Measurements from ENCODE around the gene CDH3.

DNA sequence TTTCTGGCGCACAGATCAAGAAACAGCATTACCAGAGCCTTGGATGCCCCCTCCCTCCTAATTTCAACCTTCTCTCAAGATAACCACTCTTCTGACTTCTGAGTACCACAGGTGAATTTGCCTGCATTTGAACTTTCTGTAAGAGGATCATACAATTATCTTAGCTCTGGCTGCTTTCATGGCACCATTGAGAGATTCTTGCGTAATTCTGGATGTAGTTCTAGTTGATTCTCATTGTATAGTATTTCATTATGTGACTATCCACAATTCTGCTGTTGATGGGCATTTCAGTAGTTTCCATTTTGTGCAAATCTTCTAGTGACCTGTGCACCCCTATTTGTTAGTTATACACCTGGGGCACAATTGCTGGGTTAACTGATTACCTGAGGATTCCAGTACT is 7.5 kb downstream of the CDH3 start:
- TF ChIP-seq EZH2 (IDR thresholded peaks at IDR 0.05; ENCODE audit: borderline replicate concordance, insufficient read depth, low read depth, low read length, poor library complexity, severe bottlenecking) = no peak
- TF ChIP-seq, protein P1, sequence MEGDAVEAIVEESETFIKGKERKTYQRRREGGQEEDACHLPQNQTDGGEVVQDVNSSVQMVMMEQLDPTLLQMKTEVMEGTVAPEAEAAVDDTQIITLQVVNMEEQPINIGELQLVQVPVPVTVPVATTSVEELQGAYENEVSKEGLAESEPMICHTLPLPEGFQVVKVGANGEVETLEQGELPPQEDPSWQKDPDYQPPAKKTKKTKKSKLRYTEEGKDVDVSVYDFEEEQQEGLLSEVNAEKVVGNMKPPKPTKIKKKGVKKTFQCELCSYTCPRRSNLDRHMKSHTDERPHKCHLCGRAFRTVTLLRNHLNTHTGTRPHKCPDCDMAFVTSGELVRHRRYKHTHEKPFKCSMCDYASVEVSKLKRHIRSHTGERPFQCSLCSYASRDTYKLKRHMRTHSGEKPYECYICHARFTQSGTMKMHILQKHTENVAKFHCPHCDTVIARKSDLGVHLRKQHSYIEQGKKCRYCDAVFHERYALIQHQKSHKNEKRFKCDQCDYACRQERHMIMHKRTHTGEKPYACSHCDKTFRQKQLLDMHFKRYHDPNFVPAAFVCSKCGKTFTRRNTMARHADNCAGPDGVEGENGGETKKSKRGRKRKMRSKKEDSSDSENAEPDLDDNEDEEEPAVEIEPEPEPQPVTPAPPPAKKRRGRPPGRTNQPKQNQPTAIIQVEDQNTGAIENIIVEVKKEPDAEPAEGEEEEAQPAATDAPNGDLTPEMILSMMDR (IDR thresholded peaks at IDR 0.05) = no peak
